ENCODE data around the gene SMAD9. TPM values are rescaled to one million over a fixed set of nuclear protein-coding genes. Genes with fewer than 3 reads are reported as not detected.

Gene SMAD9
- total RNA-seq, 2 experiments from 2014 or later: 10.3 to 10.8 TPM

DNA sequence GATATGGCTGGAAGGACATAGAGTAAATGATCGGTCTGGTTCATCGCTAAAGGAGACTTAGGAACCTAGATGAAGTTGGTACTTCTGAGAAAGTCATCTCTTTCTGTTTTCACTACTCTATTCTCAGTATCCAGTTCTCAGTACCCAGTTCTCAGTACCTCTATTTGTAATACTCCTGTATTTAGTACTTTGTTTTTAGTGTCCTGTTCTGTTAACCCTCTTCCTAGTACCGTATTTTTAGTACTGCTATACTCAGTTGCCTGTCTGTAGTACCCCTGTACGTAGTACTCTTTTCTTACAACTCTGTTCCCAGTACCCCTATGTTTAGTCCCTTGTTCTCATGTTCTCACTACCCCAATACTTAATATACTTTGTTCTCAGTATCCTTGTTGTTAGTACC, 99.8 kb downstream of the SMAD9 start:
- Histone ChIP-seq H3K9me3 (ENCODE audit: low read length) (no peaks in the 10 kb centered on the region), H3K4me2 (ENCODE audit: low read length) (peak overlapping the region; percentile 72), H2AFZ (ENCODE audit: low read length) (no peak overlapping the region; the same call in 1 of the 2 replicates), H3K27ac (ENCODE audit: low read depth, low read length, poor library complexity, severe bottlenecking) (peak overlapping the region; percentile 63), H3K9me2 (ENCODE audit: insufficient read depth, low read length) (no peaks in the 10 kb centered on the region), H3K79me2 (ENCODE audit: insufficient read depth, low read depth, low read length) (peaks cover 59% of the 10 kb centered on the region), H3K4me1 (ENCODE audit: insufficient read depth, low read length, poor library complexity, severe bottlenecking) (peaks cover 34% of the 10 kb centered on the region), H3K4me3 (ENCODE audit: low read depth, low read length, poor library complexity, severe bottlenecking) (peak overlapping the region; percentile 77), H3K36me3 (ENCODE audit: insufficient read depth, low read length) (peaks cover 15% of the 10 kb centered on the region), H4K20me1 (ENCODE audit: insufficient read depth, low read length) (peaks cover 16% of the 10 kb centered on the region; the same call in 1 of the 2 replicates)
- intact Hi-C loops (cut with micrococcal nuclease; ENCODE audit: unreplicated experiment): no loop called here
- peak; percentile 27 for DNase-seq (ENCODE audit: low spot score)
- TF ChIP-seq, protein P1, sequence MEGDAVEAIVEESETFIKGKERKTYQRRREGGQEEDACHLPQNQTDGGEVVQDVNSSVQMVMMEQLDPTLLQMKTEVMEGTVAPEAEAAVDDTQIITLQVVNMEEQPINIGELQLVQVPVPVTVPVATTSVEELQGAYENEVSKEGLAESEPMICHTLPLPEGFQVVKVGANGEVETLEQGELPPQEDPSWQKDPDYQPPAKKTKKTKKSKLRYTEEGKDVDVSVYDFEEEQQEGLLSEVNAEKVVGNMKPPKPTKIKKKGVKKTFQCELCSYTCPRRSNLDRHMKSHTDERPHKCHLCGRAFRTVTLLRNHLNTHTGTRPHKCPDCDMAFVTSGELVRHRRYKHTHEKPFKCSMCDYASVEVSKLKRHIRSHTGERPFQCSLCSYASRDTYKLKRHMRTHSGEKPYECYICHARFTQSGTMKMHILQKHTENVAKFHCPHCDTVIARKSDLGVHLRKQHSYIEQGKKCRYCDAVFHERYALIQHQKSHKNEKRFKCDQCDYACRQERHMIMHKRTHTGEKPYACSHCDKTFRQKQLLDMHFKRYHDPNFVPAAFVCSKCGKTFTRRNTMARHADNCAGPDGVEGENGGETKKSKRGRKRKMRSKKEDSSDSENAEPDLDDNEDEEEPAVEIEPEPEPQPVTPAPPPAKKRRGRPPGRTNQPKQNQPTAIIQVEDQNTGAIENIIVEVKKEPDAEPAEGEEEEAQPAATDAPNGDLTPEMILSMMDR (conservative IDR thresholded peaks at IDR 0.05; ENCODE audit: low read length): no peak
- BruUV-seq (replicated peaks): TSS peak; percentile 22
- POLR2A ChIA-PET: no interaction called here
- CTCF ChIA-PET (ENCODE audit: unreplicated experiment): no interaction called here

DNA sequence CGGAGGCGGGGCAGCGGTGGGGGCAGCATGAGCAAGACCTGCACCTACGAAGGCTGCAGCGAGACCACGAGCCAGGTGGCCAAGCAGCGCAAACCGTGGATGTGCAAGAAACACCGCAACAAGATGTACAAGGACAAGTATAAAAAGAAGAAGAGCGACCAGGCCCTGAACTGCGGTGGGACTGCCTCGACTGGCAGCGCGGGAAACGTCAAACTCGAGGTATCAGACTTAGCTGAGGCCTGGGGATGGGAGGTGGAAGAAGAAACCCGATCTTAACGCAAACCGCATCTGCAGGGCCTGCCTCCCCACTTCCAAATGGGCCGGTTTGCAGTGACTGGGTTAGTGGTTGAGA, 100.3 kb downstream of the SMAD9 start:
- Histone ChIP-seq H3K27ac (ENCODE audit: low read depth, low read length, poor library complexity, severe bottlenecking) (peak overlapping the region; percentile 63), H3K9me2 (ENCODE audit: insufficient read depth, low read length) (no peaks in the 10 kb centered on the region), H3K4me1 (ENCODE audit: insufficient read depth, low read length, poor library complexity, severe bottlenecking) (peaks cover 34% of the 10 kb centered on the region), H2AFZ (ENCODE audit: low read length) (peak overlapping the region; percentile 96), H3K36me3 (ENCODE audit: insufficient read depth, low read length) (peaks cover 10% of the 10 kb centered on the region; the same call in 1 of the 2 replicates), H3K9me3 (ENCODE audit: low read length) (no peaks in the 10 kb centered on the region), H3K79me2 (ENCODE audit: insufficient read depth, low read depth, low read length) (peaks cover 54% of the 10 kb centered on the region), H3K4me2 (ENCODE audit: low read length) (peak overlapping the region; percentile 72), H4K20me1 (ENCODE audit: insufficient read depth, low read length) (peaks cover 16% of the 10 kb centered on the region; the same call in 1 of the 2 replicates), H3K4me3 (ENCODE audit: low read depth, low read length, poor library complexity, severe bottlenecking) (peak overlapping the region; percentile 77)
- TF ChIP-seq, protein P1 (conservative IDR thresholded peaks at IDR 0.05; ENCODE audit: low read length): no peak
- no peak for TF ChIP-seq EZH2phosphoT487 (IDR thresholded peaks at IDR 0.05; ENCODE audit: borderline replicate concordance, low read depth, low read length)
- ChIA-PET POLR2A (no interaction called here), CTCF (ENCODE audit: unreplicated experiment) (no interaction called here)
- peak; percentile 70 for DNase-seq (ENCODE audit: low spot score)
- intact Hi-C loops (cut with micrococcal nuclease; ENCODE audit: unreplicated experiment): loop anchor here (1.0 to 2.0 kb wide), 3 partner anchors 99 to 239 kb away; partner anchors contain the start of genes ALG5 and SUPT20H
- no TSS peak for BruUV-seq (replicated peaks)
